Activated CD4-positive, CD25-positive, alpha-beta regulatory T cell treated with anti-CD3 and anti-CD28 coated beads, Interleukin-2, amount 50 U/mL, for 72 hours (primary cell): ENCODE data around the gene LGALS12.

Source experiments
- DNase-seq: peaks from one replicate; pipeline ENCODE4 v3.0.0; 2021

The LGALS12 gene, protein sequence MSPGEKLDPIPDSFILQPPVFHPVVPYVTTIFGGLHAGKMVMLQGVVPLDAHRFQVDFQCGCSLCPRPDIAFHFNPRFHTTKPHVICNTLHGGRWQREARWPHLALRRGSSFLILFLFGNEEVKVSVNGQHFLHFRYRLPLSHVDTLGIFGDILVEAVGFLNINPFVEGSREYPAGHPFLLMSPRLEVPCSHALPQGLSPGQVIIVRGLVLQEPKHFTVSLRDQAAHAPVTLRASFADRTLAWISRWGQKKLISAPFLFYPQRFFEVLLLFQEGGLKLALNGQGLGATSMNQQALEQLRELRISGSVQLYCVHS

GRCh38 chr11:63505857-63506528, at the start of gene LGALS12:
Gene LGALS12 (plus strand): TSS chr11:63506084. CDS start chr11:63506459, 375 bp downstream.
- no peak for DNase-seq

- DNase-seq: no peak
Measured at GRCh38 chr11:63459586-63459985, 46.3 kb upstream of the LGALS12 start.

- DNase-seq: no peak
Measured at GRCh38 chr11:63462137-63462536, 43.7 kb upstream of the LGALS12 start.

DNA sequence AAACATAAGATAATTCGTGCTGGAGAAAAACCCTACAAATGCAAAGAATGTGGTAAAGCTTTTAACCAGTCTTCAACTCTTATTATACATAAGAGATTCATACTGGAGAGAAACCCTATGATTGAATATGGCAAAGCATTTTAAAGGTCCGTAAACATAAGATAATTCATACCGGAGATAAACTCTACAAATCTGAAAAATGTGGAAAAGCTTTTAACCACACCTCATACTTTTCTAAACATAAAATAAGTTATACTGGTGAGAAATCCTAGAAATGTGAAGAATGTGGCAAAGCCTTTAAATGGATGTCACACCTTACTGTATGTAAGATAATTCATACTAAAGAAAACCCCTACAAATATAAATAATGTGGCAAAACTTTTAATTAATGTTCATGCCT, 35.6 kb upstream of the LGALS12 start:
- no peak for DNase-seq

DNA sequence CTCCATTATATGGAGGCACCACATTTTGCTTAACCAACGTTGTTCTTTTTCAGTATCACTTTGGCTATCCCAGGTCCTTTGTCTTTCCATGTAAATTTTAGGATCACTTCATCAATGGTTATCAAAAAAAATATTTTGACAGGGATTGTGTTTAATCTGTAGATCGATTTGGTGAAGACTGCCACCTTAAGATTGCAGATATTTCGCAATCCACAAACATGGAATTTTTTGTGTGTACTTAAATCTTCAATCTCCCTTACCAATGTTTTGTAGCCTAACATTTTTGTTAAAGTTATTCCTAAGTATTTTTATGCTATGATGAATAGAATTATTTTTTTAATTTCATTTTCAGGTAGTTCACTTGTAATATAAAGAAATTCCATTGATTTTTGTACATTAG, 33.5 kb upstream of the LGALS12 start:
- no peak for DNase-seq

DNA sequence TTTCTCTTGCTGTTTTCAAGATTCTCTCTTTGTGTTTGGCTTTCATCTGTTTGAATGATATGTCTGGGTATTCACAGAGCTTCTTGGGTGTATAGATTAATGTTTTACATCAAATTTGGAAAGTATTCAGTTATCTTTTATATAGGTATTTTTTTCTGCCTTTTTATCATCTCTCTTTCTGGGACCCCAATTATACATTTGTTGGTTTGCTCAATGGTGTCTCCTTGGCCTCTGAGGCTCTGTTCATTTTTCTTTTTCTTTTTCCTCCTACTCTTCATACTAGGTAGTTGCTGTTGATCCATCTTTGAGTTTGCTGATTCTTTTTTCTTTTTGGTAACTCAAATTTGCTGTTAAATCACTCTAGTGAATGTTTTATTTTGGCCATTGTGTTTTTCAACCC, 29.3 kb upstream of the LGALS12 start:
- DNase-seq: no peak

- DNase-seq: no peak
Measured at GRCh38 chr11:63478896-63479295, 27.0 kb upstream of the LGALS12 start.

- no peak for DNase-seq
Measured at GRCh38 chr11:63480039-63480438, 25.8 kb upstream of the LGALS12 start.

DNA sequence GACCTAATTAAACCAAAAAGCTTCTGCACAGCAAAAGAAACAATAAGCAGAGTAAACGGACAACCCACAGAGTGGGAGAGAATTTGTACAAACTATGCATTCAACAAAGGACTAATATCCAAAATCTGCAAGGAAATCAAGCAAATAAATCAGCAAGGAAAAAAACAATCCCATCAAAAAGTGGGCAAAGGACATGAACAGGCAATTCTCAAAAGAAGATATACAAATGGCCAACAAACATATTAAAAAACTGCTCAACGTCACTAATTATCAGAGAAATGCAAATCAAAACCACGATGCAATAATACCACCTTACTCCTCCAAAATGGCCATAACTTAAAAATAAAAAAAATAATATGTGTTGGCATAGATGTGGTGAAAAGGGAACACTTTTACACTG, 20.1 kb upstream of the LGALS12 start:
- no peak for DNase-seq

DNA sequence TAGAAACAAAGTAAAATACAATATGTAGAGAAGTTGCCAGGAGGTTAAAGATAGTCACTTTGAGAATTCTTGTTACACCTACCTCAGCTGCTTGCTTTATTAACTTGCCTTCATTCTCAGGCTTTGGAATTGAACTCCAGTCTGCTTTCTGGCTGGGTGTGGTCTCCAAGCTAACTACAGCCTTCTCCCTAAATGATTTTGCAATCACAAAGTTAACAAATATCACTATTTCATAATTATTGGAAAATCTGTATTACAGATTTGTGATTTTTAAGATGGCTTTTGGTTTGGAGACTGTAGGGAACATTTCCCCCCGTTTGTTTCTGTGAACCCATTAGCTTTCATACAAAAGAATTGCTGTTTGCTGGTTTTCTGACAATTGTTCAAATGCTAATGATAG, 17.1 kb upstream of the LGALS12 start:
- no peak for DNase-seq

GRCh38 chr11:63489879-63490278, 16.0 kb upstream of the LGALS12 start:
- DNase-seq: no peak

DNA sequence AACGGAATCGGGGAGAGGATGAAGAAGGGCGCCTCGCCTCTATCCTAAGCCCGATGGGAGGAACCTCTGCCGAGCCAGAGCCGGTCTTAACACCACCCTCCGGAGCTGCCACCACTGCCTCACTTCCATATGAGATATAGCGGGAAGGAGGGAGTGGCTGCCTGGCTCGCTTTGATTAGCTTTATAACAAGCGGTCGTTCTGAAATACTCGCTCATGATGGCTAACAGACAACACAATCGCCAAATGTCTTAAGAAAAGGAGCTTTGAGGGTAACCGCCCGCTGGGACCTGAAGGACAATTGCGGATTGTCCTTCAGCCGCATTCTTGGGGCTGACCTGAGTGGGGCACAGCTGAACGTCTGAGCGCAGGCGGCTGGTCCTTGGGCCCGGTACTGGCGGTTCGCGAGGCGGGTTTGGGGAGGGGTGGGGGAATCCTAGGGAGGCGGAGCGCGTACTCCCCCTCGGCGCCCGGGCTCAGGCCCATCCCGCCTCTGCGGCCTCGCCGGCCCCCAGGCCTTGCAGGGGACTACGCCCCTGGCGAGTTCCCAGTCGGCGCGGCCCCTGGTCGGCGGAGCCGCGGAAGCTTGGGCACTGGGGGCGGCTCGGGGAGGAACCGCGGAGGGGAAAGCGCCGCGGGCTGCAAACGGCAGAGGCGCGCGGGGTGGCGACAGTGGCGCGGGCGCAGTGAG, 15.2 kb upstream of the LGALS12 start, which contains the start of gene PLAAT5:
PLAAT5 (minus strand) TSS at position 617 of the 689 bp plus-strand sequence; CDS start at position 484, 133 bp downstream.
- DNase-seq: no peak

- DNase-seq: no peak
Measured at GRCh38 chr11:63491240-63491587, 14.7 kb upstream of the LGALS12 start.

DNA sequence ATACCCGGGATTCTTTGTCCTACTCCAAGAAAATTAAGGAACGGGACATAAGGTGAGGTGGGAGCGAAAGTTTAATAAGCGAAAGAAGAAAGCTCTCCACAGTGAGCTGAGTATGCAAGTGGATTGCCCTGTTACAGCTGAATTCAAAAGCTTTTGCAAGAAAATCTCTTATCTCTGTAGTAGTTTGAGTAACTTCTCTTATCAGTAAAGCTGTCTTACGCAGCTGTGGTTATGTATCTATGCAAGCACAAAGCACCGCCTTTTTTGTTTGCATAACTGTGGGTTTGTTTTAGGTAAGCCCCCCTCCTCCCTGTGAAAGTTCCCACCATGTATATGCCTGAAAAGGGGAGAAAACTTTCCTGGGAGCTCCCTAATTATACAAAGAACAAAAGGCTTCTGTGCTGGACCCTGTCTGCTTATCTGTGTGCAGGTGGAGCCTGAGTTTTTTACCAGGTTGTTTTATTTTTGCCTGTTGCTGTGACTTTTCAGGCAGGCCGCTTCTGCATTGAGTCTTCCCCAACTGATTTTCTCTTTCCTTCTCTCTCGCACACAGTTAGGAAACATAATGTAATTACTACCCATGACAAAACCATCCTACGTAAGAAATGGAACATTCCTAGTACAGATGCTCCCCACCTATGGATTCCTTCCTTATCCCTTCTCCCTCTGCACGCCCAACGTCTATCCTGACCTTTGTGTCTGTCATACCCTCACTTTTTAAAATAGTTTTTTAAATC, 14.1 kb upstream of the LGALS12 start:
- no peak for DNase-seq

GRCh38 chr11:63492441-63492840, 13.4 kb upstream of the LGALS12 start:
- DNase-seq: no peak

DNA sequence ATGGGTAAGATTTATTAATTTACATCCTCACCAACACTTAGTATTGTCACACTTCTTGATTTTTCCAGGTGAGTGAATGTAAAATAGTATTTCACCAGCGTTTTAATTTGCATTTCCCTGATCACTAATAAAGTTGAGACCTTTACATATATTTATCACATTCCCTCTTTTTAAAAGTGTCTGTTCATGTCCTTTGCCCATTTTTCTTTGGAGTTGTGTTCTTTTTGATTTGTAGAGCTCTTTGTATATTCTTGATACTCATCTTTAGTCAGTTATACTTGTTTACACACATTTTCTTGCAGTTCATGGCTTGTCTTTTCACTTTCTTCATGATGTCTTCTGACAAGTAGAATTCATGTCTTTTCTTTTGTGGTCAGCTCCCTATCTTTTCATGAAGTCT, 12.8 kb upstream of the LGALS12 start:
- DNase-seq: no peak

DNA sequence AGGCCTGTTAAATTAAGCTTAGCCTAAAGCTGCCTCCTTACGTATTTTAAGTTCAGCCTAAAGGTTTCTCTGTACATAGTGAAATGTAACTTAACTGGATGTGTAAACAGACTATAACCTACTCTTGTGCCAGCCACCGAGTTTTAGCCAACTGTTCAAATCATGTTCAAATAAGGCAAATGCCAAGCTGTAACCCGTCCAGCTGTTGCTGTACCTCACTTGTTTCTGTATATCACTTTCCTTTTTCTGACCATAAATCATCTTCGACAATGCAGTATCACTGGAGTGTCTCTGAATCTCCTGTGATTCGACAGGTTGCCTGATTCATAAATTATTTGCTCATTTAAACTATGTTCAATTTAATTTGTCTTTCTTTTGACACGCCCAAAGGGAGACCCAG, 10.9 kb upstream of the LGALS12 start:
- DNase-seq: no peak

DNA sequence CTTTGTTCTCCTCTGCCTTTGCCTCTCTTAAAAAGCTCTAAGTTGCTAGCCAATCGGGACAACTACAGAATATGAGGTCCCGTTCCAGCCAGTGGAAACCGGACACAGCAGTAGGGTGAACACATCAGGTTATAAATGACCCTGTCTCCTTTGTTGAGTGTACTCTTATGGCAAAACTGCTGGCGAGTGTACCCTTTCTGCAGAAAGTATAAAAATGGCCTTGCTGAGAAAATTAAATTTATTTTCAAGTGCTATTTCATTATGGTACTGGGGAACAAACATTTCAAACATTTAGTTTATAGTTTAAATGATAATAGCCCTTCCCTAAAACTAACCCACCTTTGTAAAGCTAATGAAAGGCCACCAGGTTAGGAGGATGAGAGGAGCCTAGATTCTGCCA, 6.0 kb upstream of the LGALS12 start:
- no peak for DNase-seq

GRCh38 chr11:63501236-63501635, 4.6 kb upstream of the LGALS12 start:
- DNase-seq: no peak

GRCh38 chr11:63502252-63502820, 3.5 kb upstream of the LGALS12 start:
- DNase-seq: no peak

DNA sequence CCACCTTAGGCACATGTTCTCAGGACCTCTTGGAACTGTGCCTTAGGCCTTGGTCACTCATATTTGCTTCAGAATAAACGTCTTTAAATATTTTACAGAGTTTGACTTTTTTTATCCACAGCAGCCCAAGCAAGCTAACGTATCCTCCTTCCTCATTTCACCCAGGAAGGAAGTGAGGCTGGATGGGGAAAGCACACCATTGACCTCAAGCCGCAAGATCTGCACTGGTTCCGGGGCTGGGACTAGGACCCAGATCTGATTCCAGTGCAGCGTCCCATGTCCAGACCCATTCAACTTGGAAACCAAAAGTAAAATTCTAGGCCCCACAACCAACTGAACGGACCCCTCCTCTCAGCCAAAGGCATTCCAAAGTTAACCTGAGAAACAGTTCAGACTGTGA, 2.4 kb upstream of the LGALS12 start:
- no peak for DNase-seq

GRCh38 chr11:63504054-63504453, 1.8 kb upstream of the LGALS12 start:
- no peak for DNase-seq
